Stimulated activated CD4-positive, alpha-beta T cell treated with anti-CD3 and anti-CD28 coated beads, Interleukin-2, amount 100 ng/mL, for 48 hours (primary cell): ENCODE data around the gene MLLT3.
"Not testable (repeated sequence)": the region's sequence is repeated elsewhere in the genome, so short reads cannot be mapped to it uniquely, and the experiment has no call there.

ENCODE experiments used
- DNase-seq, 2 donors: peaks; one replicate each; pipeline ENCODE4 v3.0.0-alpha.2; 2020

Gene MLLT3

DNA sequence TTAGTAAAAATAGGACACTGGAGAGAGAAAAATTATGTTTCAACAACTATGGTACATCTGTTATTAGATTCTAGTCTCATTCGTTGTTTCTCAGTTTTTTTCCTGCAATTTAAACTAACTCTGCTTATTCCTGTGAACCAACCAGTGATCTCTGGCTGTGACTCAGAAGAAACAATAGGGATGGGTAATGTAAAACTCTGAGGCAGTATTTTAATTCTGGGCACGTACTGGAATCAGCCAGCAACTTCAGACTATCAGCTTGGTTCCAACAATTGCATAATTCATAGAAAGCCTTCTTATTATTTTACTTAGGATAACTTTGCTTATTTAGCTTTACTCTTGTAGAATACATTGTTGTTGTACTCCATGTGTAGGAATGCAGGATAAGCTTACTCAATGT, 28.8 kb downstream of the MLLT3 start:
- DNase-seq: no peak

GRCh38 chr9:20593105-20593504, 29.2 kb downstream of the MLLT3 start:
- no peak for DNase-seq

DNA sequence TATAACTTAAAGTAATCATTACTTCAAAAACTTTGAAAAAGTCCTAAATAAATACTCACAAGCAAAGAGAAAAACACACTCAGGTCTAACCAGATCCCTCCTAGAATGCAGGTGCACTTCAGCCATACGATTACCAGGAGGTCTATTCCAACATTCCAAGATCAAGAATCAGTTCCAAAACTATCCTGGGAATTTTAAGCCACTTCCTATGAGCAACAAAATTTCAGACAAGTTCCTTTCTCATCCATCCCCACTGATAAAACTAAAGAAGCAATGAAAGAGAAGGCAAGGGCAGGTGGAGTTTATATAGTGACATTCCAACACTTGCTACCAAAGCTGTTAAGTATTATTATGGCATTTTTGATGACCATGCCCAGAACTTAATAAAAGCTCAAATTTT, 29.6 kb downstream of the MLLT3 start:
- DNase-seq: no peak

GRCh38 chr9:20591223-20591622, 31.1 kb downstream of the MLLT3 start:
- no peak for DNase-seq

DNA sequence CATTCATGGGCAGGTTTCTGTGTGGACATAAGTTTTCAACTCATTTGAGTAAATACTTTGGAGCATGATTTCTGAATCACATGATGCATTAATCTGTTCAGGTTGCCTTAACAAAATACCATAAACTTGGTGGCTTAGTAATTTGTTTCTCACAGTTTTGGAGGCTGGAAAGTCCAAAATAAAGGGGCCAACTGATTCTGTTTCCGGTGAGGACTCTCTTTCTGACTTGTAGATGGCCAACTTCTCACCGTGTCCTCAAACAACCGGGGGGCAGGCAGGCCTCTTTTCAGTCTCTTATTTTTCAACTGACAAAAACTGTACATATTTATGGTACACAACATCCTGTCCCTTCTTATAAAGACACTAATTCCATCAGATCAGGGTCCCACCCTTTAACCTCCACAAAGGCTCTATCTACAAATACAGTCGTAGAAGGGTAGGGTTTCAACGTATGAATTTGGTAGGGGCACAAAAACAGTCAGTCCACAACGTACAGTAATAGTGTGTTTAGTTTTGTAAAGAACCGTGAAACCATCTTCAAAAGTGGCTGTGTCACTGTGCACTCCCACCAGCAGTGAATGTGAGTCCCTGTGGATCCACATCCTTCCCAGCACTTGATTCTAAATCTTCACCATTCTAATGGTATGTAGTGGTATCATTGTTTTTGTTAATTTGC, 37.2 kb downstream of the MLLT3 start:
- DNase-seq: no peak

DNA sequence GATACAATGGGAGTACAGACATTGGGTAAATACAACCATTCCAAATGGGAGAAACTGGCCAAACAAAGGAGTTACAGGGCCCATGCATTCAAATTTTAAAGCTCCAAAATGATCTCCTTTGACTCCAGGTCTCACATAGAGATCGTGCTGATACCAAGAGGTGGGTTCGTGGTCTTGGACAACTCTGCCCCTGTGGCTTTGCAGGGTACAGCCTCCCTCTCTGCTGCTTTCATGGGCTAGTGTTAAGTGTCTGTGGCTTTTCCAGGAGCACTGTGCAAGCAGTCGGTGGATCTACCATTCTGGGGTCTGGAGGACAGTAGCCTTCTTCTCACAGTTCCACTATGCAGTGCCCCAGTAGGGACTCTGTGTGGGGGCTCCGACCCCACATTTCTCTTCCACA, 39.2 kb downstream of the MLLT3 start:
- DNase-seq: not testable (repeated sequence)

- DNase-seq: no peak
Observed at GRCh38 chr9:20582150-20582549, 40.1 kb downstream of the MLLT3 start.

- DNase-seq: no peak
Observed at GRCh38 chr9:20580673-20581072, 41.6 kb downstream of the MLLT3 start.

- no peak for DNase-seq
Observed at GRCh38 chr9:20579524-20580314, 42.6 kb downstream of the MLLT3 start.

DNA sequence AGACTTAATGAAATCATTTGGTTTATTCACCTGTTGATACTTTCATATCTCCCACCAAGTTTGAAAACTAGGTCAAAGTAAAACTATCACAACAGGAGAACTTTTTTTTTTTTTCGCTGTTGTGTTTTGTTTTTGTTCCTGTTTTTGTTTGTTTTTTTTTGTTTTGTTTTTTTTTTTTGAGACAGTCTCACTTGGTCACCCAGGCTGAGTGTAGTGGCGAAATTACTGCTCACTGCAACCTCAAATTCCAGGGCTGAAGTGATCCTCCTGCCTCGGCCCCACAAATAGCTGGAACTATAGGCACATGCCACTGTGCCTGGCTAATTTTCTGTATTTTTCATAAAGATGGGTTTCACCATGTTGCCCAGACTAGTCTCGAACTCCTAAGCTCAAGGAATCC, 49.3 kb downstream of the MLLT3 start:
- no peak for DNase-seq

GRCh38 chr9:20570756-20571155, 51.5 kb downstream of the MLLT3 start:
- no peak for DNase-seq

GRCh38 chr9:20570087-20570486, 52.2 kb downstream of the MLLT3 start:
- no peak for DNase-seq

- no peak for DNase-seq
Observed at GRCh38 chr9:20569525-20569924, 52.8 kb downstream of the MLLT3 start.

GRCh38 chr9:20568400-20568799, 53.9 kb downstream of the MLLT3 start:
- no peak for DNase-seq

DNA sequence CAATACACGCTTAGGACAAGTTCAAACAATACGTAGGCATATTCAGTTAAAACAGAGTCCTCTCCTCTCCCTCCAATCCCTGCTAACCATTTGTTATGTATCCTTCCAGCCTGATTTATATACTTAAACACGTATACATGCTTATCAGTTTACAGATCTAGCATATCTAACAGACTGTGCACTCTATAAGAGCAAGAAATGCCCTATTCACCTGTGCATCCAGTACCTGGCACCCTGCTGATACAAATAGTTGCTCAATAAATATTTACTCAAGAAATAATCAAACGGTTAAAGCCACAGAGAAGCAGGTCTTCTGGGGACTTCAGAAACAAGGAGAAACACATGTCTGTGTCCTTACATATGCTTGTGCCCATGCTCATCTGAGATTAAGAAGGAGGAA, 55.9 kb downstream of the MLLT3 start:
- no peak for DNase-seq

DNA sequence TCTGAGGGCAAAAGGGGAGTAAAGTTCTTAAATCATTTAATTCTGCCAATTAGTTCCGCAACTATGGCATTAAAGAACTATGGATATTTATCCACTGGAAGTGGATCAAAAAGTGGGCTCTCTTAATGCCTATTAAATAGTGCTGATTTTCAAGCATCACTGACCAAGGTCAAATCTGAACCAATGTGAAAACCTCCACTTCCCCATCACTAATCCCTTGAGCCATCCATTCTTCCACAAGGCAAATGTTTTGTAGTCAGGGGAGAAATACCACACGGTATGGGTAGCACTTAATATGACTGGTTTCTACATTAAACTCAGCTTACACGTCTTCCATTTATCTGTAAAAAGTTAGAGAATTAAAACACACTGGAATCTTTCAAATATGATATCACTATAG, 57.6 kb downstream of the MLLT3 start:
- DNase-seq: no peak

- DNase-seq: no peak
Observed at GRCh38 chr9:20563917-20564316, 58.4 kb downstream of the MLLT3 start.

- no peak for DNase-seq
Observed at GRCh38 chr9:20562051-20562450, 60.2 kb downstream of the MLLT3 start.

GRCh38 chr9:20561531-20561930, 60.8 kb downstream of the MLLT3 start:
- DNase-seq: no peak

DNA sequence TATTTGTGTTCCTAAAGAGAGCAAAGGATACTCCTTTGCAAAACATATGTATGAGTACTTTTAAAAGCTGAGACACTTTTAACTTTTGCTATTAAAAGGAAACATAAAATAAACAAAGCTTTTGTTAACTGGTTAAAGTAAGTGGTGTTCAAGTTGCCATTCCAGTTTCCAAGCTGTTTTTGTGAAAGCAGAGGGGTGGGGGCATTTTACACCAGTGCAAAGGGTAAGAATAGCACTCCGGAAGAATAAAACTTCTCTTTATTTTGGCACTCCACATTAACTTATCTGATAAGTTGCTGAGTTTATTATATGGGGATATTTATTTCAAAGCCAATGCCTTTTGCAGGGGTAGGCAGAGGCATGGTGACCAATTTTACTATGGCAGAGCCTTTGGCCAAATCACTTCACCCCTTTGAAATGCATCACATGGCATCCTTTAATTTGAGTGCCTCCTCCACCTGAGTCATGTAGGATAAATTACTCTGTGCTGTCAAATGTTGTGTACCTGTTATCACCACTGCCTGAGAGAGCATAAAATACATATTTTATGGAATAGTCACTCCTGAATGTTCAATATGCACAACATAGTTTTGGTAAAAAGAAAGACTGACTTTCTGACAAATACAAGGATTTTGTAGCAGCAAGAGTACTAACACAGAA, 62.9 kb downstream of the MLLT3 start:
- DNase-seq: no peak

- DNase-seq: peak; percentile 13 to 19
Observed at GRCh38 chr9:20558566-20559016, 63.7 kb downstream of the MLLT3 start.

GRCh38 chr9:20557890-20558565, 64.3 kb downstream of the MLLT3 start:
- no peak for DNase-seq

GRCh38 chr9:20557285-20557684, 65.0 kb downstream of the MLLT3 start:
- DNase-seq: no peak
